HG03066 (cell line): ENCODE measurements around the gene WDR7.

Experiments used
- ATAC-seq: cut with Tn5 transposase; IDR thresholded peaks from one replicate; pipeline ENCODE4 v1.9.1; 2021; ENCODE audit warnings: low read depth; ENCODE audit not compliant: unreplicated experiment

WDR7 gene

DNA sequence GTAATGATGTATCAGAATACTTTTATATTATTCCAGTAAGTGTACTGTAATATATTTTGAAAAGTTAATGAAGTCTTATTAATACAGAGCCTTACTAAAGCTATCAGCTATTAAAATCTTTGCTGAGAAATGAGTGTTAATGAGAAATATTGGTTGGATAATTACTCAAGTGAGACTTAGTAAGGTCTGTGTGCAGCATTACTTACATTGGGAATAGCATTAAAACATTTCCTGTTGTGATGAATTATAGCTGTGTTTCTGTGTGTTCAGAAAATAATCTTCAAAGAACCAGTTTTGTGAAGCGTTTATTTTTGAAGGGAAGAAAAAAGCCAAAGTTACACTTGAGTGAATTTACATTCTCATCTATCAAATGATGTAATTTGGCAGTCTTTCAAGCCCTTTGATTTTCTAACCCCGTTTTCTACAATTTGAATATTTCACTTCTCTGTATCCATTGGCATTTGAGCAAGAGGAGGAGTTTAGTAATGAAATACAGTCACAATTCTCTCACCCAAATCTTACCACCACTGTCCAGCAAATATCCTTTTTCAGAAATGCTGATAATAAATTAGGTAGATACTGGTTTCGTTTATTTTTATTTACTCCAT, 372.2 kb downstream of the WDR7 start:
- no peak for ATAC-seq

DNA sequence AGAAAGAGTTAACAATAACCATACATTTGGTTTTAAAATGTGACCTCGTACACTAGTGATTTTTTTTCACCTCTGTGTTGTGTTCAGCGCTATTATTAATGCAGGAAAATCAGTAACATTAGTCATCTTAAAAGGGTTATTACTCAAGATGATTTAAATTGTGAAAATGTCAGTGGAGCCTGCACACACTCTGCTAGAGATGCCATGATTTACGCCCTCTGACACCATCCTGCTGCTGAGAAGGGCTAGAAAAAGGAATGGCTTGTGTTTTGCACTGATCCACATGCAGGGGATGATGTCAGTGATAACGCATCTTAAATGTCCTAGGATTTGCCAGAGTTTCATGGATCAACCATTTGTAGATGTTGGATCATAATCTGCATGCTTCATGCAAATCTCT, 374.4 kb downstream of the WDR7 start:
- no peak for ATAC-seq

DNA sequence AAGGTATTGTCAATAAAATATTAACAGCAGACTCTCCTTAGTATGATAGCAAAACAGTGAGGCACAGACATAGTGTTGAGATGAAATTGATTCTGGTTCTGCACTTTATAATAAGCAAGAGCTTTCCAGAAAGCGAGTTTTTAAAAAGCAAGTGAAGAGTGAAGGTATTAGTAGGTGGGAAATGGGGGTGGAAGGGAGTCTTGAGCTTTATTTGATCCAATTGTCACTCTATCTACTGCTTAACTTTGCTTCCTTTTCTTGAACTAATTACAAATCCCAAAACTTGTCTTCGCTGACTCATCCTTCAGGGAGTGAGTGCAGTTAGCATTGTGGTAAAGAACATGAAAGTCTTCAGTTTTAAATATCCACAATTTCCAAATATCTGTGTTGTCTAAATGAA, 375.2 kb downstream of the WDR7 start:
- ATAC-seq, result no peak

DNA sequence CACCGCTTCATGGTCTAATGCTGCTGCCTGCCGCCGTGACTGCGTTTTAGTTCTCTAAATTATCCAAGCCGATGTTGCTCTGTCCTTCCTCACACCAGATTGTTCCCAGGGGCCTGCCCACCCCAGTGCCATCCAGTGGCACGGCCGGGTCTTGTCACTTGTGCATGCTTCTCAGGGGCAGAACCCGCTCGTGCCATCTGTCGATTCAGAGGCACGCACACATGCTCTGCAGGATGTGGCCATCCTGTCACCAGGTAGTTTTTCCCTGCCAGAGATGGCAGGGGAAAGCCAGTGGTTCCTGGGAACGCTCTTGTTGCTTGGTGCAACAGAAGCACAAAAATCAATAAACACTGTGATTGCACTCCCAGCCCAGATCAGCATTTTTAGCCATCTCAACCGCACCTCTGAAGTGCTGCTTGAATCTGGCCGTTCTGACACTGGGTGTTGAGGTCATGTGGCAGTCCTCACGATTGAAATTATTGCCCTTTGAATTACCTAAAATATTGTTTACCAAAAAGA, 376.1 kb downstream of the WDR7 start:
- no peak for ATAC-seq

DNA sequence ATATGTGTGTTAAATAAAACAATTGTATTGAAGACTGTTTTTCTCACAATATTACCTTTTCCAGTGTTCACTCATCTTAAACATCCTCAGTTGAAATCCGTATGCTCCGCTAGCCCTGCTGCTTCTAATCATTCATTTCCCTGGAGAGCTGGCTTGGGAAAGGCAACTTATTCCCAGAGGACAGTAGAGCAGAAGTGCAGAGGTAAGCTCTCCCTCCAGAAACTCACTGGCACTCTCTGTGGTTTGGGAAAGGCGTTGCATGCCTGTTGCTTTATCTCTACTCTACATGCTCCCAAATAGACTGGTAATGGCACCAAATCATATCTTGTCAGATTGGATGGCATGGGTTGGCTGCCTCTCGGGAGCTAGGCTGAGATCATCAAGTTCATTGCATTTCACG, 378.6 kb downstream of the WDR7 start:
- no peak for ATAC-seq

DNA sequence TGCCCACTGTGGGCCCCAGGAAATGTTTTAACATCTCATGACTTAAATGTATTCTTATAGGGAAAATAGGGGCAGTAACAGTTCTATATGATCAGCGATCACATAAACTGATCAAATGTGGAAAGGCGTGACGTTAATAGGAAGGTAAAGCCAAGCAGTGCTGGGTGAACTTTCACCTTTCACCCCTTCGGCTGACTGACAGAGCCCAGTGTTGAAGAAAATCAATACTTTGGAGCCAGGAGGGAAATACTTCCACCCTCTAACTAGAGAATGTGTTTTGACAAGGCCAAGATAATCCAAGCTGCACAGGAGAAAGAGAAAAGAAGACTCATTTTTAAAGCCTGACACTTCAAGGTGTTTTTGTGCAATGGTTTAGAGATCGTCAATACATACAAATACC, 379.3 kb downstream of the WDR7 start:
- no peak for ATAC-seq

DNA sequence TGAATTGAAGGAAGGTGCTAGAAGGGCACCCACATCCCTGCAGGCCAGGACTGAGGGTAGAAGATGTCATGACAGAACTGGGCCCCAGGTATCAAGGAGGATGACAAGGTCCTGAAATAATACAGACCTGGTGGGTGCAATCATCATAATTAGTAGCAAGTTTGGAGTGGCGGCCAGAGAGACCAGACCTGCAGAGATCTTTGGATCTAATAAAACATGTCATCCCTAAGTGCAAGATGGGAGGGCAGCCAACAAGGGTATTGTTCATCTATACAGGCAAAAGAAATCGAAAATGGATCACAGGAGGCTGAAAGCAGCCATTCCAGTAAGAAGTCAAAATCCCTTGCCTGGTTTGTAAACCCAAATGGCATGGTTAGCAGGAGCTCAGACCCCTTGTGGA, 384.4 kb downstream of the WDR7 start:
- ATAC-seq, result no peak

DNA sequence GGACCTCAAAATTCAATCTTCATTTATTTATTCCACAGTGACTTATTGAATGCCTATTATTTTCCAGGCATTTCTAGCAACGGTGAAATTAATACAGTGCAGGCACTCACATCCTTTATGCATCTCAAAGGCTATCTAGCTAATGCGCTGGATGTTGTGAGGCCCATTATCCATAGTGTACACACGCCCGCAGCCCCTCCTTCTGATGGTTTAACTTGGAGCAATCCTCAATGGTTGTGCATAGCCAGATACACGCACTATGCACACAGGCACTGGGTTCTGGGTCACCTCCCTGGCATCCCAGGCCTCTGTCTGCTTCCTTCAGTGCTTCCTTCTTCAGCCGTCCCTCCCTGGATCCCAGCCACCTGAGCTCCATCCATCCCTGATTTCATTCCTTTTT, 387.2 kb downstream of the WDR7 start:
- ATAC-seq, result no peak

DNA sequence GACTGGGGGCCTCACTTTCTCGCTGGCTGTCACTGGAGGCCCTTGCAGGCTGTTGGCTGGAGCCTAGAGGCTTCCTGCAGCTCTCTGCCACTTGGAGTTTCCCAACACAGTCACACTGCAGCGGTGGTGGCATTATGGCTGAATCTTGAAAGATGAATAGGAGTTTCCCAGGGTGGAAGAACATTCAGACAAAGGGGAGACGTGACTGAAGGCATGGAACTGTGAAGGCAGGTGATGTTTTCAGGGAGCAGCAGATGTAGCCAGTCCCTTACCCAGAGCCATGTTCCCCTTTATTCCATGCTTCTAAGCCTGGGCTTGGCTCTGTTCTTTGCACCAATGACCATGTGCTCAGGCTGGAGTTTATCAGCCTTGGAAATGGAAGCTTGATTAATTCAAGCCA, 389.0 kb downstream of the WDR7 start:
- no peak for ATAC-seq

DNA sequence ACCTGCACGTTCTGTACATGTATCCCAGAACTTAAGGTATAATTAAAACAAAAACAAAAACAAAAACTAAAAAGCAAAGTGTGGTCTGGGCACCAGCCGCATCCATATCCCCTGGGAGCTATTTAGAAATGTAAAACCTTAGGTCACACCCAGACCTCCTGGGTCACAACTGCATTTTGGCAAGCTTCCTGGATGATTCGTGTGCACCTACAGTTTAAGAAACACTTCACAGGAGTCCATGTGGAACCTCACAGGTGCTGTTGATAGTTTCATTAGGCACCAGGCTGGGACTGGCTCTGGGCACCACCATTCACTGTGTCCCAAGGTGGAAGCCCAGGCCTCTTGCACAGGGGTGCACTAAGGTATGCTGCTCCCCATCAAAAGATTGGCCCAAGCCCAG, 392.1 kb downstream of the WDR7 start:
- no peak for ATAC-seq

DNA sequence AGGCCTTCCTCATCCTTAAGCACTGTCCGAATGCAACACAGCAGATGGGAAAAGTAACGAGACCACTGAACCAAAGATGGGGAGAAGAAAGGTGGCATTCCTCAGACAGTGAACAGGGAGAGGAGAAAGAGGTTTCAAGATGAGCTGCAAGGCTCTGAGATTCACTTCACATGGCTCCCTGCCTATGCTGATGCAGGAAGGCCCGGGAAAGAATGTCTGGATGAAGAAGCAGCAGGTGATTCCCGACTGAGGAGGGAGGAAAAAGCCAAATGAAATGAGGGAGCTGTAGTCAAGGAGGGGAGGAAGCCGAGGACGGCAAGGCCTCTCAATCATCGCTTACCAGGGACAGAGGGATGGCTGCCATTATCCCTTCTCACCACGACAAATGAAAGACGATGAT, 397.2 kb downstream of the WDR7 start:
- ATAC-seq, result no peak

DNA sequence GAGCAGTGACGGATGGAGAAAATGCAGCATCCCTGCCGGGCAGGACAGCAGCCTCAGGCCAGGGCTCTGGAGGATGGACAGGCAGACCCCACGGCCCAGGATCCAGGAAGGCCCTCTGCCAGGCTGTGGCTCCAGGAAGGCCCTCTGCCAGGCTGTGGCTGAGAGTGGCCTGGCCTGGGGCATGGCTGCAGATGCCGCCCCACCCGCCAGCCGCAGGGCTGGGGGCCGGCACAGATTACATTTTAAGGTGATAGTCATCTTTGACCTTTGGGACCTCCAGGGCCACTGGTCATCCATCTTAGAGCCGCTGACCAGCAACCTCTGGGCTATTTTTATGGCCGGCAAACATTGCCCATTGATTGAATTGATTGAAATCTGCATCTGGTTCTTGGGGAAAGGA, 397.7 kb downstream of the WDR7 start:
- no peak for ATAC-seq

DNA sequence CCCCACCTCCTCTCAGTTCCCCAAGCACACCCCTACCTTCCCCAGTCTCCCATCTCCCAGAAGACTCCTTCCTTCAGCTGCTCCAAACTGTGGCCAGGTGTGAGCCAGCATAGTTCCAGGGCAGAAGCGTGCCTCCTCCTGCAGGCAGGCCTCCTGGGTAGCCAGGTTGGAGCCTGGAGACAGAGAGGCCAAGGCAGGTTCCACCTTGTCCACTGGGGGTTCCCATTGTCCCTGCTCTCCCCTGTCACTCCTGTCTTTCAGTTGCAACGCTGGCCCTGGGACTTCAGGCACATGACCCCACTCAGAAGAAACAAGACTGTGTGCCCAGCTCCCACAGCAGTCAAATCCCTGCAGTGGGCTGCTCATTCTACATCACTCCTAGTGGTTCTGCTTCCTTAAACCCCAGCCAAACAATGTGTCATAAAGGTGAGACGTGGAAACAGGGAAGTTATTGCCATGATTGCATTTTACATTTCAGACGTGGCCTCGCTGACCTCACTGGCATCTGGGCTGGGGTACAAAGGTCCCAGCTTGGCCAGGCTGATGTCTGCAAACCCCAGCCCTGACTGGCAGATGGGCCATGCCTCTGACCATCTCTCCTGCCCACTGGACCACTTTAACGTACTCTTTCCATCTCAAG, 399.3 kb downstream of the WDR7 start:
- ATAC-seq, result no peak

DNA sequence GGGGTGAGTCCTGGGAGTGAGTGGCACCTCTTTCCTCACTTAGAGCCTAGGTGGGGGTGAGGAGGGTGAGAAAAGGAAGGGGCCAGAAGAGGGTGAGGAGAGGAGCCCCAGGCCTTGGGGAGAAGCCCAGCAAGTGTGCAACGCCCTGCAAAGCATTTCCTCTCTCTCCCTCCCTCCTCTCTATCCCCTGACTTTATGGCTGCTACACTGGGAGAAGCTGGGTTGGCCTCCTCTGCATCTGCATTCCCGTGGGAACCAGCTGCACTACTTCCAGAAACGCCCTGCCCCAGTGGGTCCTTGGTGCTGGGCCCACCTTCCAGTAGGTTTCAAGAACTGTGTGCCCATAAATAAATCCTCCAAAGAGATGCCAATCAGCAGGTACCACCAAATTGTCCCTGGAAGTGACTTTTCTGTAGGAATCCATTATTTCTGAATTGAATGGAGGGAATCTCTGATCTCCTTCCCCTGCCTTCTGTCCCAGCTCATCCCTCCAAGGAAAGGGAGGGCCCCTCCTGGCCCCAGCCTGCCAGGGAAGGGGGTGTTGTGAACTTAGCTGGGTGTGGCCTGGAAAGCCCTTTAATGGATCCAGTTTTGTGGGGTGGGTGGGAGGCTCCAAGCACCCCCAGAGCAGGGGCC, 400.0 kb downstream of the WDR7 start:
- ATAC-seq, result no peak

DNA sequence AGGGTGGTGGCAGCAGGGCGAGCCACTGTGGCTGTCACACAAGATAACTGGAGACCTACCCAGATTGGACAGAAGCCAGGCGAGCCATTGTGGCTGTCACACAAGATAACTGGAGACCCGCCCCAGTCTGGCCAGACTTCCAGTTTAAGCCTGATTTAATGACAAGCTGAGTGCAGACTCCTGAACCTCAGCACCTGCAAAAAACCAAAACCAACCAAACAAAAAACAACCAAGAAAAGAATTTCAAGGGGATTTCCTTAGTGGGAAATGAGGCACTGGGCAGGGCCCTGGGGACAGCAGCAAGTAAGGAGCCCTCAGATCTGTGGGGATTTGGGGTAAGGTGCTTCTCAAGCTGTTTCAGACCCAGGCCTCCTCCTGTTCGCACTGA, 400.5 kb downstream of the WDR7 start:
- no peak for ATAC-seq

DNA sequence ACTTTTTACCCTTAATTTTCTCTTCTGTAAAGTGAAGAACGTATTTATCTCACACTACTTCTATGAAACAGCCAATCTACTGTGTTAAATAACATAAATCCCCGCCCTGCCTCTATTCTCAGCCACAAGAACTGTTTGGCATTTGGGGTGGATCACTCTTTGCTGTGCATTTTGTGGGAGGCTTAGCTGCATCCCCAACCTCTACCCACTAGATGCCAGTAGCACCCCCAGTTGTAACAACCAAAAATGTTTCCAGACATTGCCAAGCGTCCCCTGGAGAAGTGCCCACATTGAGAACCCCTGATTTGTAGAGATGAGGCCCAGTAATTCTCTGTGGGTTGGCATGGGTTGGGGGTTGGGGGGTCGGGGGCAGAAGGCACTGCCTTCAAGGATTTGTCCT, 401.0 kb downstream of the WDR7 start:
- ATAC-seq, result no peak

DNA sequence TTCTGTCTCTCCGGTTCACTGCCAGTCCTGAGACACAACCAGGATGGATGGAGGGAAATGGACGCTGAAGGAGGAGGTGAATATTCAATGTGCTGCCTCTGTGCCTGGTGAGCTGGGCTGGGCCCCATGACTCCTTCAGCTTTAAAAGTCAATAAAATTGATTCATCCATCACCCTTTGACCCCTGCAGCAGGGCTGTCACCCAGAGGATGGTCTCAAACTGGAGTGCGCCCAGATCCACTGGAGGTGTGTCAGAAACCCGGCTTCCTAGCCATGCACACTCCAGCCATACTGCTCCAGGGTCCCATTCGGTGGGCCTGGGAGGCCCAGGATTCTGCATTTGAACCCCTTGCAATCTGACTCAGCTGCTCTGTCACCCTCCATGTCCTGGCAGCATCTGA, 401.6 kb downstream of the WDR7 start:
- ATAC-seq, result no peak

DNA sequence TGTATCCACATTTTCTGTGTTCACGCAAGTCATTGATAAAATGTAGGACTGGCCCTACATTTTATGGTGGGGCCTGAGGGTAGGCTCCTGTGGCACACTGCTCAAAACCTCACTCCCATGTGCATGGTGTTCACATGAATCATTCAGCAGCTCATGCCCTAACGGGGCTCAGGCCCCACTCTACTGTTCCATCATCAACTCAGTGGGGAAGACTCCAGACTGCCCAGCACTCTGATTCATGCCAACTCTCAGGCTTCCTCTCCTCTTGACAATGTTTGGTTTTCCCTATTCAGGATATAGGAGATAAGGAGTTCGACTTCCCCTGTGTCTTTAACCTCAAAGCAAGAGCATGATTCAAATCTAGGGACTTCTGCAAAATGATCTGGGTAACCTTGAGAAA, 403.7 kb downstream of the WDR7 start:
- ATAC-seq, result no peak

DNA sequence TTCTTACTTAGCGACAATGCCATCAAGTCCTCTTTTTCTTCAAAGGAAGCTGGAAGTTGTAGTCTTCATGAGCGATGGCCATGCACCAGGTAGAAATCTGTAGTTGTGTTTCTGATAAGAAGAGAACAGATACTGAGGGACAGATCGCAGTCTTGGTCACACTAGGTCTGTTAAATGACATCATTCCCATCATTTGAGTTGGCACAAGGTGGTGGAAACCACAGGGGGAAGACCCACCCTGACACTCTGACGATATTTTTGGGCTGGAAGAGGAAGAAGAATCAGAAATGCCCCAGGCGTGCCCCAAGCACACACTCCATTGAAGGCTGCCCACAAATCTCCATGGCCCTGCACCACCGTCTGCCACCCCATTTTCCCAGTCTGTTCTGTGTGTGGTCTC, 406.7 kb downstream of the WDR7 start:
- ATAC-seq, result no peak

DNA sequence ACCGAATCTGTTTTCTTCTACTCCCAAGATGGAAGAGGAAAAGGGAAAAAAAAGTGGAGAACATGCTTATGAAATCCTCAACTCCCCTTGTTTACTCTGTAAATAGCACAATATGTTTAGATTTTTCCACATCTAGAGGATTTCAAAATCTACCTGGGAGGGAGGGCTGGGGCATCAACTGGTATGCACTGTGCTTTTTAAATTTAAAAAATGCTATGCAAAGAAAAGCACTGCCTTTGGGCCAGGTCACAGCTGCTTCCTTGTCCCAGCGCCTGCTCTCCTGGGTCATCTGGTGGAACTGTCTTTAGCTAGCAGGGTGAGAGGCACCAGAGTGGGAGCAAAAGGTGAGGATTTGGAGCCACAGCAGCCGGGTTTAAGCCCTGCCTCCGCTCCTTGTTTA, 407.6 kb downstream of the WDR7 start:
- no peak for ATAC-seq

DNA sequence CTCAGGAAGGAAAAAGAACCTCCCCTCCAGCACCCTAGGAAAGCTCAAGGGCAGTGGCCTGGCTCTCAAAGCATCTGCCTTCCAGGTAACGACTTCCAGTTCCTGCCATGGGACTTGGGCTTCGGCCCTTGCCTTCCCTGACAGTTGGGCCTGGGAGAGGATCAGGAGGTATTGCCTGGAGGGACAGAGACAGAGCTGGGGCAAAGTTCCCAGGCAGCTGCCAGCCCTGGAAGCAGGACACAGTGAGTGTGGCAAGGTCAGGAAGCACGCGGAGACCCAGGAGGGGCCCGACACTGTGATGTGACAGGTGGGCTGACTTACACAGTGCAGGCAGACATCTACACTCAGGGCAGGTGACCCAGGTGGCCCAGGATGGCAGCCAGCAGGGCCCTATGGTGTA, 408.2 kb downstream of the WDR7 start:
- ATAC-seq, result no peak

DNA sequence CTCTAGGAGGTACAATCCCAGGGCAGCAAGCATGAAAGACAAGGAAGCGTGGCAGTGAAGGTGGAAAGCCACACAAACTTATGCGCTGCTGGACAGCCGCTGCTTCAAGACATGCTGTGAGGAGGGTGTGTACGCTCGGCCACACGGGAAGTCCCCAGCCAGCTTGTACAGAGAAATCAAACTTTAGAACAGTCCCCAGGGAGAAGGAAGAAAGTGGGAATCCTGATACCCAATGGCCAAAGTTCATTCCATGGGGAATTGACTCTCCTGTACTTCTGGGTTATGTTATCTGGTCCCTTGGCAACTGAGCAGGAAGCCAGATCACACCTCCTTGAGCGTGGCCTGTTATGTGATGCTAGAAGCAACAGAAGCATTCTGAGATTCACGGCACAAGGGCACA, 409.7 kb downstream of the WDR7 start:
- ATAC-seq, result no peak
